Measurements from ENCODE around the gene RADIL. TPM values are rescaled to one million over a fixed set of nuclear protein-coding genes. Genes with fewer than 3 reads are reported as not detected.

The RADIL gene
- total and polyA plus RNA-seq, 9 of the 15 experiments (the other 6 are each of a cell fraction or from before 2014, with no cell fraction given) = 0.06 to 8.1 (median 1.9) TPM; not detected in 1

GRCh38 chr7:4775848-4776623 is 107.5 kb downstream of the RADIL start (continued):
- TF ChIP-seq ZKSCAN1 (IDR thresholded peaks at IDR 0.05; ENCODE audit: low read depth, low read length) = no peak
- TF ChIP-seq FOXJ3 (CRISPR knock-in tag; IDR thresholded peaks at IDR 0.05) = no peak
- no peak for TF ChIP-seq C11orf30 (IDR thresholded peaks at IDR 0.05; ENCODE audit: low read depth)
- no peak for TF ChIP-seq FUS (optimal IDR thresholded peaks at IDR 0.05; ENCODE audit: low read depth, low read length)
- TF ChIP-seq ZNF395 (CRISPR knock-in tag; IDR thresholded peaks at IDR 0.05) = peak; percentile 65; the same call in 1 of the 2 replicates
- TF ChIP-seq E2F6 (IDR thresholded peaks at IDR 0.05; ENCODE audit: borderline replicate concordance in 1 of 2, extremely low read depth in 1 of 2, insufficient read depth in 1 of 2, insufficient read length in 1 of 2, low read depth in 1 of 2, low read length in 1 of 2, poor library complexity in 1 of 2, severe bottlenecking in 1 of 2) = no peak
- TF ChIP-seq TEAD1 (CRISPR knock-in tag; IDR thresholded peaks at IDR 0.05) = peak in 1 of 2 experiments; percentile 51; a peak in 2 of 4 replicates
- TF ChIP-seq MAFG (tag; conservative IDR thresholded peaks at IDR 0.05) = peak; percentile 46; the same call in 1 of the 2 replicates
- no peak for TF ChIP-seq MYC (IDR thresholded peaks at IDR 0.05; ENCODE audit: low read depth, low read length)
- 0 out of 2 replicates have a peak, but pooled peaks have one; percentile 10 for TF ChIP-seq MYC (CRISPR knock-in tag; IDR thresholded peaks at IDR 0.05; ENCODE audit: borderline replicate concordance, low read depth)
- TF ChIP-seq YY1 (IDR thresholded peaks at IDR 0.05; ENCODE audit: borderline replicate concordance in 1 of 3, control insufficient read depth in 1 of 3, extremely low read depth in 1 of 3, insufficient read depth in 3 of 3, insufficient read length in 1 of 3, insufficient replicate concordance in 2 of 3, low read depth in 1 of 3, low read length in 2 of 3) = peak in 1 of 3 experiments; percentile 27
- peak; percentile 73; the same call in 1 of the 2 replicates for TF ChIP-seq NKRF (IDR thresholded peaks at IDR 0.05; ENCODE audit: borderline replicate concordance)
- TF ChIP-seq SAP30 (IDR thresholded peaks at IDR 0.05; ENCODE audit: borderline replicate concordance, insufficient read depth, low read depth, low read length, poor library complexity, severe bottlenecking) = peak; percentile 88
- 0 out of 2 replicates have a peak, but pooled peaks have one; percentile 3 for TF ChIP-seq MTA3 (IDR thresholded peaks at IDR 0.05; ENCODE audit: borderline replicate concordance)
